GM19395 (cell line): ENCODE results near the gene DNAJC18.
"Not testable (repeated sequence)": the region's sequence is repeated elsewhere in the genome, so short reads cannot be mapped to it uniquely, and the experiment has no call there.

Experiments used
- ATAC-seq: cut with Tn5 transposase; IDR thresholded peaks from one replicate; pipeline ENCODE4 v1.9.1; 2021; ENCODE audit warnings: mild to moderate bottlenecking, moderate library complexity; ENCODE audit not compliant: unreplicated experiment

DNAJC18 gene

DNA sequence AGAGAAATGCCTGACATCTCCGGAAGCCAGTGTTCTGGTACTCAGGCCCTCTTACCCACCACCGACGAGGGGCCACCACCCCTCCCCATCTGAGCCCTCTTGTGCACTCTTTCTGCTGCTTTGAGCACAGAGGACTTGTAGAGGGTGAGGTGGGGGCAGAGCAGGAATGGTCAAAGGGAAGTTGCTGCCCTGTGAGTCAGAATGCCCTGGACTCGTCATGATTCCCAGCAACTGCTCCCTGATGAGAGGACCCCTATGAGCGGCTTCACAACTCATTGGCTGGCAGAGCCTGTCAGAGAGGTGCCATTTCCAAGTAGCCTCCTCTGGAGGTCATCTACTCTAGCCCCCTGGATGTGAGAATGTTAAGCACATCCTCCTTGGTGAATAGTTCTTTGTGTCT, 22.4 kb upstream of the DNAJC18 start:
- ATAC-seq, result no peak

DNA sequence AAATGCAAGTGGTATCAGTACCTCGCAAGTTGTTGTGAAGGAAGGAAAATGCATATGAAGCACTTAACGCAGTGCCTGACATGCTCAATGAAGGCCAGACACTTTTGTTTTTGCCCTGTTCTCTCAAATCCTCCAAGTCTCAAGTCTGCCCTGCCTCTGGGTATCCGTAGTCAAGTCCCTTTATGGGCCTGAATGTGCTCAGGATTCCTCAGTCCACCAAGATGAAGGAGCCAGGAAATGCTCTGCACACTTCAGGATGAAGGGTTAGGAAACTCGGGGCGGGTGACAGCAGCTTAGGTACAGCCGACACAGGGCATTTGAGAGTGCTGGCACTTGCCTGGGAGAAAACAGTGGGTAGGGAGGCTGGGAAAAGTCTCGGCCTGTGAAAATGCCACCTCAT, 21.9 kb upstream of the DNAJC18 start:
- ATAC-seq, result no peak

DNA sequence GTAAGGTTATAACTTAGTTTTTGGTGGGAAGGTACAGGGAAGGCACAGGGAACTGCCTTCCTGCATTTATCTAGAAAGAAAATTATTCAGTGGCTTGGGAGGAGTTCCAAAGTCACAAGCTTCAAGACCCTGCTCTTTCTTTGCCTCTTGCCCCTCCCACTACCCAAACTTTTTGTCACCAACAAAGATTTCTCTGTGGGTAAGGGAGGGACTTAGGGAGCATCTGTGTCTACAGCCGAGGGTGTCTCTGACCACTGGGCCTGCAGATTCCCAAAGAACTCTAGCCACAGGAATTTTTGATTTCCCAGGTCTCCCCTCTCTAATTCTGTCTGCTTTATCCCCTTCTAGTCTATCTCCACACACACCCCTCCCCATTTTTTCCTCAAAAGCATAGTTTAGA, 21.1 kb upstream of the DNAJC18 start:
- ATAC-seq, result no peak

DNA sequence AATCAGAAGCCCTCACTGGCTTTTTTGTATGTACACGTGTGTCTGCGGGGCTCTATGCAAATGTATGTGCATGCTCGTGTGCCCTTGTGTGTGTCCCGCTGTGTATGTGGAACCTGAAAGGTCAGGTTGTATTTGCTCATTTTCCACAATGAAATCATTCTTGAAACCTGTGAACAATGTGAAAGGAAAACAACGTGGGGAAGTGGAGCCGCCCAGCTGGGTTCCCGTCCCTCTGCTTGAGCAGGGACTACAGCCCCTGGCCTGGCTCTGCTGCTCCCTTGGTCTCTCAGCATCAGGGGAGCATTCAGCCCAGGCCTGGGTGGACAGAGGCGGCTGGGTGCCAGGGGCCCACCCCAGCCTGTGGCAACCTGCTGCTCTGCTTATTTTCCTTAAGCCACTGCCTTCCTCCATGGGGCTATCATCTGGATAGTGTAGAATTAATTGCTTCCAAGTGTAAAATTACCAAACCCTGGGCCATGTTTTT, 20.2 kb upstream of the DNAJC18 start:
- ATAC-seq, result peak; percentile 45

DNA sequence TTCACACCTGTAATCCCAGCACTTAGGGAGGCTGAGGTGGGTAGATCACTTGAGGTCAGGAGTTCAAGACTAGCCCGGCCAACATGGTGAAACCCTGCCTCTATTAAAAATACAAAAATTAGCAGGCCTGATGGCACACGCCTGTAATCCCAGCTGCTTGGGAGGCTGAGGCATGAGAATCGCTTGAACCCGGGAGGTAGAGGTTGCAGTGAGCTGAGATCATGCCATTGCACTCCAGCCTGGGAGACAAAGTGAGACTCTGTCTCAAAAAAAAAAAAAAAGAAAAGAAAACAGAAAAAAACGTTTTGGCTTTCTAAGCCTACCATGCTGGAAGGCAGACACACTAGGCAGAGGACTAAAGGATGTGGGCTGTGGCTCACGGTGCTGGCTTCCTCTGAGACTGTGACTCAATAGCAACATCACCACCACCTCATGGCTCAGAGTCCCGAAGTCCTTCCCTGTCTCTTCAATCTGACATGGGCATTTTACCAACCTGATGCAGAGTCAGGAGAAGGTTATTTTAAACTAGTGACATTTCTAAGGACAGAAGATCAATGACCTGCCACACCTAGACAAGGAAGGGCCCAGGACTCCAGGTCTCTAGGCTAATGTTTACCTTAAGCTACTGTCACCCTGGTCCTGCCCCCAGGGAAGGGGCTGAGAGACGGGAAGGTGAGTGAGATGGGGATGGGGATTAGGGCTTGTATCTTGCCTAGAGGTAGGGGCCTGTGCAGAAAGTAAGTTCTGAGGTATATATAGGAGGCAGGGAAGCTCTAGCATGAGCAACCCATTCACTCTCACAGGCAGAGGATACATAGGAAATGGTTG, 19.5 kb upstream of the DNAJC18 start:
- peak; percentile 69 for ATAC-seq

DNA sequence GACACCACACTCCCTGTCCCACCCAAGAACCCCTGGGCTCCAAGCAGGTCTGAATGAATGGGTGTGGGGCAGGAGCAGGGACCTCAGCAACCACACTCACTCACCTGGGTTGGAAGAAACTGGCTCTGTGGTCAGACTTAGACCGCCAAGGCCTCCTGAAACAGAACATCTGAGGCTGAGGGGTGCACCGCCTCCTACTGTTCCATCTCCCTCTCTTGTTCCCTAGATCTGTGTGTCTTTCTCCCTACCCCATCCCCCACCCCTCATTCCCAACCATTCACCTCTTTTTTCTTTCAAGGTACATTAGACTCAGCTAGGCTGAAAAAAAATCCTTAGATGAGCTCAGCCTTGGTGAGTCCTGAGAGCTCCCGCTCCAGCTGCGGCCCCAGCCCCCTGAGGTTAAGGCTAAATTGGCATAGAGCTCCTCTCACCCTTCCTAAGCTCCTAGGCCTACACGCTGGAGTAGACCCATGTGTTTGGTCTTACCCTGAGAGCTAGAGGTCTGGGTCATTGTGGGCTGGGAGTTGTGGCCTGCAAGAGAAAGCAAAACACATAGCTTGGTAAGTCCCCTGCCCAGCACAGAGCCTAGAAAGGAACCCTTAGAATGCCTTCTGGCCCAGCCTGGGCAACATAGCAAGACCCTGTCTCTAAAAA, 18.5 kb upstream of the DNAJC18 start:
- ATAC-seq, result peak; percentile 44

DNA sequence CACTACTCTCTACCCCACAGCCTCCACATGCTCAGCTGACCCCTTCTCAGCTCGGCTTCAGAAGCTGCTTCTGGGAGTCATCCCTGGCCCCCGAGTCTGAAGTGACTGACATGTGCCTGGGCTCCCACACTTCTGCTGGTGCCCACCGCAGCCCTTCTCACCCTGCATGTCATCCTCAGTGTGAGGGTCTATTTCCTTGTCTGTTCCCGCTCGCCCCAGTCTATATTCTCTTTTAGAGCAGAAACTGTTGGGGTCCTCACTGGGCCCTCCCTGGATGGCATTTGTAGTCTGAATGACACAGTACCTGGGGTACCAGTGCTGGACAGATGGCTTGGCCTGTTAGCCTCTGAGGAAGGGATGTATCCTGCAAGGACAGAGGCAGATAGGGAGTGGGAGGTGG, 17.9 kb upstream of the DNAJC18 start:
- ATAC-seq, result no peak

DNA sequence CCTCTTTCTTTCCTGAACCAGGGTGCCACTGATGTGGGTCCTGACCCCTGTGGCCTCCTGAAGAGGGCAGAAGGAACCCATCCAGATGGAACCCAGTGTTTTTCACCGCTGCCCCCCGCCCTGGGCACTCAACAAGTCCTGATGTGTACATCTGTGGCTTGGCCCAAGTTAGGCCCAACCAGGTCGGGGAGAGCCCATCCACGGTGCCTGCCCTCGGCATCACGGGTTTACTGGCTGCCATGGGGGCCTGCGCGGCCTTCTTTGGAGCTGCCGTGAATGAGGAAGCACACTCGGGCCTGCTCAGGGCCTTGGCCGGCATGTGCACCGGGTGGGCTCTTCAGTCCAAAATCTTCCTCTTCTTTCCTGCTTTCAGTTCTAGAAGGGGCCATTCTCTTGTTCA, 17.5 kb upstream of the DNAJC18 start:
- no peak for ATAC-seq

DNA sequence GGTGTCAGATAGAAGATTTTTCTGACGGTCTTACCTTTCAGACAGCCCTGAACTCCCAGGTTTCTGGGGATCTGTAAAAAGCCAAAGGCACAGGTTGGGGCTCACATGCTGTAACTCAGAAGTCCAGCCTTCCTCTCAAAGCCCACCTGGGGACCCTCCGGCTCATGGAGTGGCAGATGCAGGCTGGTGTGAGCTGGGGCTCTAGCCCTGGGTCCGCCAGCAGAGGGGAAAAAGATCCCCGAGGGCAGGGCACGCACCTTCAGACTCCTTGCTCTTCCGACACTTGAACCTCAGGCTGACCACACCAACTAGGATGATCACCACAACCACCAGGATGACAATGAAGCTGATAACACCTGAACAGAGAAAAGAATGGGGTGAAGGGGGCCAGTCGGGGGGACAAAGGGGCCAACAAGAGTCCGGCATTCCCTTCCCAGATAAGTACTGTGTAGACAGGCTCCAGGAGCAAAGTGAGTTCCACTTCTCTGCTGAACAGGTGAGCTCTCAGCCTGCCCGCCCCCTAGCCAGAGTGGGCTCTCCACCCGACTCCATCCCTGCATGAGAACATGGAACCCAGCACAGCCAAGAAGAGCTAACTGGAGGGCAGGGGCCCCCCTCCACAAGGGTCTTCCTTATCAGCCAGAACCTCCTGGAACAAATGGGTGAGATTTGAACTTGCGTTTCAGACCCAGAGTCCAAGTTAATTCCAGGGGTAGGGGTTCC, 15.4 kb upstream of the DNAJC18 start:
- ATAC-seq, result no peak

DNA sequence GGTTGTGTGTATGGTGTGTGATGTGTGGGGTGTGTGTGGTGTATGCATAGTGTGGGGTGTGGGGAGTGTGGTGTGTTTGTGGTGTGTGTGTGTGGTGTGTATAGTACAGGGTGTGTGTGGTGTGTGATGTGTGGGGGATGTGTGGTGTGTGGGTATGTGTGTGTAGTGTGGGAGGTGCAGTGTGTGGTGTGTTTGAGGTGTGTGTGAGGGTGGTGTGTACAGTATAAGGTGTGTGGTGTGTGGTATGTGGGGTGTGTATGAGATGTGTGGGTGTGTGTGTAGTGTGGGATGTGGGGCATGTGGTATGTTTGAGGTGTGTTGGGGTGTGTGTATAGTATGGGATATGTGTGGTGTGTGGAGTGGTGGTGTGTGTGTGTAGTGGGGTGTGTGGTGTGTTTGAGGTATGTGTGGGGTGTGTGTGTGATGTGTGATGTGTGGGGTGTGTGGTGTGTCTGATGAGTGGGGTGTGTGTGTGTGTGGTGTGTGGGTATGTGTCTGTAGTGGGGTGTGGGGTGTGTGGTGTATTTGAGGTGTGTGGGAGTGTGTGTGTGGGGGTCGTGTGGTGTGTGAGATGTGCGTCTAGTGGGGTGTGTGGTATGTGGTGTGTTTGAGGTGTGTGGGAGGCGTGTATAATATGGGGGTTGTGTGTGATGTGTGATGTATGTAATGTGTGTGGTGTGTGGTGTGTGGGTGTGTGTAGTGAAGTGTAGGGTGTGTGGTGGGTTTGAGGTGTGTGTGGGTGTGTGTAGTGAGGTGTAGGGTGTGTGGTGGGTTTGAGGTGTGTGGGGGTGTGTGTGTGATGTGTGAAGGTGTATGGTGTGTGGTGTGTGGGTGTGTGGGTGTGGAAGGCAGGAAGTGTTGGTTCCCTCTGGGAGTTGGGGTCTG, 14.6 kb upstream of the DNAJC18 start:
- no peak for ATAC-seq

DNA sequence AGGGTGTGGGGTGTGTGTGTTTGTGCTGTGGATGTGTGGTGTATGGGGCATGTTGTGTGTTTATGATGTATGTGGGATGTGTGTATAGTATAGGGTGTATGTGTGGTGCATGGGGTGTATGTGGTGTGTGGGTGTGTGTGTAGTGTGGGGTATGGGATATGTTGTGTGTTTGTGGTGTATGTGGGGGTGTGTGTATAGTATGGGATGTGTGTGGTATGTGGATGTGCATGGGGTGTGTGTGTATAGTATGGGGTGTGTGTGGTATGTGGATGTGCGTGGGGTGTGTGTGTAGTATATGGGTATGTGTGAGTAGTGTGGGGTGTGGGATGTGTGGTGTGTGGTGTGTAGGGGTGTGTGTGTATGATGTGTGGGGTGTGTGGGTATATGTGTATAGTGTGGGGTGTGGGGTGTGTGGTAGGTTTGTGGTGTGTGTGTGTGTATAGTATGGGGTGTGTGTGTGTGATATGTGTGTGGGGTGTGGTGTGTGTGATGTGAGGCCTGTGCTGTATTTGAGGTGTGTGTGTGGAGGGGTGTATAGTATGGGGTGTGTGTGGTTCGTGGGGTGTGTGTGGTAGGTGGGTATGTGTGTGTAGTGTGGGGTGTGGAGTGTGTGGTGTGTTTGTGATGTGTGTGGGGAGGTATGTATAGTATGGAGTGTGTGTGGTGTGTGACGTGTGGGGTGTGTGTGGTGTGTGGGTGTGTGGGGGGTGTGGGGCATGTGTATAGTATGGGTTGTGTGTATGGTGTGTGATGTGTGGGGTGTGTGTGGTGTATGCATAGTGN, 12.7 kb upstream of the DNAJC18 start:
- ATAC-seq, result no peak

DNA sequence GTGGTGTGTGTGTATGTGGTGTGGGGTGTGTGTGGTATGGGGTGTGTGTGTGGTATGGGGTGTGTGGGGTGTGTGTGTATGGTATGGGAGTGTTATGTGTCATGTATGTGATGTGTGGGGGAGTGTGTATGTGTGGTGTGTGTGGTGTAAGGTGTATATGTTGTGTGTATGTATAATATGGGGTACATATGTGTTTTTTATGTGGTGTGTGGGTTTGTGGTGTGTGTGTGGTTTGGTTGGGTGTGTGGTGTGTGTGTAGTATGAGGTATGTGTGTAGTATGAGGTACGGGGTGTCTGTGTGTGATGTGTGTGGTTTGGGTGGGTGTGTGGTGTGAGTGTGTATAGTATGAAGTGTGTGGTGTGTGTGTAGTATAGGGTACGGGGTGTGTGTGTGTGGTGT, 11.9 kb upstream of the DNAJC18 start:
- ATAC-seq, result no peak

DNA sequence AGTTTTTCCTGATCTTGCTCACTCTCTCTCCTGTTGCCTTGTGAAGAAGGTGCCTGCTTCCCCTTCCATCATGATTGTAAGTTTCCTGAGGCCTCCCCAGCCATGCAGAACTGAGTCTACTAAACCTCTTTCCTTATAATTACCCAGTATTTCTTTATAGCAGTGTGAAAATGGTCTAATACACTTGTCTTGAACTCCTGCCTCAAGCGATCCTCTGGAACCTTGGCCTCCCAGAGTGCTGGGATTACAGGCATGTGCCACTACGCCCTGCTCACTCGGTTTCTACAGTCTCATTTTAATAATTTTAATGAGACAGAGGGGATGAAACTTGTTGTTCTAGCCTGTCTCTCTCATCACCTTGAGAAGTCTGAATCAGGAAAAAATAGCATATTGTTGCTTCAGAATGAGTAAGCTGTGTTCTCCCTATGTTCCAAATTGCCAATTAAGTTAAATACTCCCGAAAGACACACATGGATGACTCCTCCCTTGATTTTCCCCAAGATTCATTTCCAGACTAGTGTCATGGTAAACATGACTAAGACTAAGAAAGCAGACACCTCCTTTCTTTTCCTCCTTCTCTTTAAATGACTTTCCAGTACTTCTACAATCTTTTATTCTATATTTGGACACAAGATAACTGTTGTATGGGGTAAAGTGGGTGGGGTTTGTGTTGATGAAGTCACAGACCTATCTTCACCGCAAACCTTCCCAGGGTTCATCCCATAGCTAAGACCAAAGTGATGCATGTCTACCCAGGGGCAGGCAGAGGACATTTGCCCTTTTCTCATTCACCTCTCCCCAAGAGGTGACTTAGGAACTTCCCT, 7.8 kb upstream of the DNAJC18 start:
- peak; percentile 78 for ATAC-seq

DNA sequence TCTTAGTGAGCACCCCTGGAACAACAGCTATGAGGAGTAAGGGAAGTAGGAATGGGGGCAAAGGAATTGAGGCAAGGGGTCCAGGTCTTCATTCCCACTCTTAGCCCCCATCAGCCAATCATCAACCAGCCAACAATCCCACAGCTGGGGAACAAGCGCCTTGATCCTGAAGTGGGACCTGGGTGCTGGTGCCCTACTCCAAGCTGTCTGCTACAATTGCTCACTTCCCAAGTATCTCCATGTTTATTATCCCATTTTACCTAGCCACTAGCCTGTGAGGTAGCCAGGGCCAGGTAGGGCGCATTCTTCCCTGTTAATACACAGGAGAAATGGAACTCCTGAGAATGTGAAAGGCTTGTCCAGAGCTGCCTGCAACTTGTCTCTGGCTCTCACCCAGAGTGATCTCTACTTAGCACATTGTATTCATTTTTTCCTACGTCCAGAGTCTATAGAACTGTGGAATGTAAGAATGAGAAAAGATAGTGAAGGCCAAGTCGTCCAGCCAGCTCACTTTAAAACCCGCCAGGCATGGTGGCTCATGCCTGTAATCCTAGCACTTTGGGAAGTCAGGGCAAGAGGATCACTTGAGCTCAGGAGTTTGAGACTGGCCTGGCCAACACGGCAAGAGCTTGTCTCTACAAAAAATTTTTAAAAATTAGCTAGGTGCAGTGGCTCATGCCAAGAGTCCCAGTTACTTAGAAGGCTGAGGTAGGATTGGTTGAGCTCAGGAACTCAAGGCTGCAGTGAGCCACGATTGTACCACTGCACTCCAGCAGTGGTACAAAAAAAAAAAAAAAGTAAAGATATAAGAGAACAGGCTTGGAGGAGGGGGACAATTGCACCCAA, 6.2 kb upstream of the DNAJC18 start:
- ATAC-seq, result no peak

DNA sequence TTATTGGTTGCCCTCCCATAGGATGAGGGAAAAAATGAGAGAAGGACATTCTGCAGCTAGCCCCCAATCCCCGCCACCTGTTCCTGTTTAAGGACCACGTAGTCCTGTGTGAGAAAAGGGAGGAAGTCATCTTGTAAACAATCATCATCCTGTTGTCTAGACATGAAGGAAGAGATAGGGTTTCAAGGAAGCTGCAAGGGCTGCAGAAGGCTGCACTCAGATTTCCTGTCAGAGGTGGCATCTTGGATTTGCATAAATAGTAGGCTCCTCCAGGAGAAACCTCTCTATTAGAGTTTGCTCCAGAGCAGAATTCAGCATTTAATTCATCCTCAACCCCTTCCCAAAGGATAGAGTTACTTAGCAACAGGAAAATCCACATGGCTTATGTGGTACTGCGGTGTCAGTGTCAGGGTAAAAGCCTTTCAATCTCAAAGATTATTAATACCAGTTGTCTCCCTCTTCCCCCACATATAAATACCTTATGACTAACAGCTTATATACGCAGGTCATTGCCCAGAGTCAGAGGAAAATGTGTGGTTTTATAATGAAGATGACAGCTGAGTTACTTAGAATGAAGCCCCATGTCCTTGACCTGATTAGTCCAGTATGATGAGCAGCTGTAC, 4.6 kb upstream of the DNAJC18 start:
- ATAC-seq, result no peak

DNA sequence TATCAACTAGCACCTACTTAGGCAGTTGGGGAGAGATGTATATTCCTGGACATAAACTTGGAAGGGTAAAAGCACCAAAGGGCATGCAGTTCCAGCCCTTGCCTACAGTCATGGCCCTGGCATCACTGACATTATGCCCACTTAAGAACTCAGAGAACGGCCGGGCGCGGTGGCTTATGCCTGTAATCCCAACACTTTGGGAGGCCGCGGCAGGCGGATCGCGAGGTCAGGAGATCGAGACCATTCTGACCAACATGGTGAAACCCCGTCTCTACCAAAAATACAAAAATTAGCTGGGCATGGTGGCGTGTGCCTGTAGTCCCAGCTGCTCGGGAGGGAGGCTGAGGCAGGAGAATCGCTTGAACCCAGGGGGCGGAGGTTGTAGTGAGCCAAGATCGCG, 1.1 kb upstream of the DNAJC18 start:
- not testable (repeated sequence) for ATAC-seq

DNA sequence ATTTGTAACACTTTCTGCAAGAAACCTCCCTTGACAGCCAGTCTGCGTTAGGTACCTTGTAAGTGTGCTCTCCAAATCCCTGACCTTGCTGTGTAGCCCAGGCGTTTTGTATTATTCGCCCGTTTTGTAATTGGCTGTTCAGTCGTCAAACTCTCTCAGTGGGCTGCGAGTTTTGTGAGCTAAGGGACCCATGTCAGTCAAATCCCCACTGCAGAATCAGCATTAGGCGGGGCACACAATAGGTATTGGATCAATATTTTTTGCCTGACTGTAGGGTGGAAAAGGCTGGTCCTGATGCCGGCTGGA, 665 bp downstream of the DNAJC18 start:
- ATAC-seq, result no peak

DNA sequence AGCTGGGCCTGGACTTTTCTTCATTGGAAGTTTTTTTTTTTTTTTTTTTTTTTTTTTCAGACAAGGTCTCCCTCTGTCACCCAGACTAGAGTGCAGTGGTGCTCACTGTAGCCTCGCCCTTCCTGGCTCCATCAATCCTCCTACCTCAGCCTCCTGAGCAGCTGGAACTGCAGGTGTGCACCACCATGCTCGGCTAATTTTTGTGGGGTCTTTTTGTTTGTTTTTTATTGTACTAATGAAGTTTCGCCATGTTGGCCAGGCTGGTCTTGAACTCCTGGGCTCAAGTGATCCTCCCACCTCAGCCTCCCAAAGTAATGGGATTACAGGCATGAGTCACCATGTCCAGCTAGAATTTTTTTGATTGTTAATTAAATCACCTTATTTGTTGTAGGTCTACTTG, 3.6 kb downstream of the DNAJC18 start:
- ATAC-seq, result no peak
